22Rv1 (cell line): ENCODE measurements around the gene CDH16.

Experiments used
- ZFX ChIP-seq: fragments of 450-650 bp; IDR thresholded peaks from 2 replicates; pipeline ENCODE4 v1.6.1; 2017; ENCODE audit warnings: antibody characterized with exemption, borderline replicate concordance
- TF ChIP-seq, protein P1 (sequence below): fragments of 450-650 bp; IDR thresholded peaks from 2 replicates; pipeline ENCODE4 v1.5.1; 2017; ENCODE audit warnings: mild to moderate bottlenecking

DNA sequence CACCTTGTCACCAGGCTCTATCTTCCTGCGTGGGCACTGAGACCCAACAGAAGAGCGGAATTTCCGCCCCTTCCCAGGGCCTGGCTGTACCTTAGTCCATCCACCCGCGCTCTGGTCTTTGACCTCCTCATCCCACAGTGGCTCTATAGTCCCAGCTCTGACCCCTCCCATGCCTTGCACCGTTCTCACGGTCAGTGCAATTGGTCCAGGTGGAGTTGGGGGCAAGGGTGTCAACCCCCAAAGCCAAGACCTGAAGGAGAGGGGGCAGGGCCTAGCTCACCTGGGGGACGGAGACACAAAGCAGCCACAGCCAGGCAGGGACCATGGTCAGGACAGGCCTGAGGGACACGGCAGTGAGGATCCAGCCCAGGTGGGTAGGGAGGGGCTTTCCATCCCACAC lies 944 bp downstream of the CDH16 start:
- TF ChIP-seq, protein P1, sequence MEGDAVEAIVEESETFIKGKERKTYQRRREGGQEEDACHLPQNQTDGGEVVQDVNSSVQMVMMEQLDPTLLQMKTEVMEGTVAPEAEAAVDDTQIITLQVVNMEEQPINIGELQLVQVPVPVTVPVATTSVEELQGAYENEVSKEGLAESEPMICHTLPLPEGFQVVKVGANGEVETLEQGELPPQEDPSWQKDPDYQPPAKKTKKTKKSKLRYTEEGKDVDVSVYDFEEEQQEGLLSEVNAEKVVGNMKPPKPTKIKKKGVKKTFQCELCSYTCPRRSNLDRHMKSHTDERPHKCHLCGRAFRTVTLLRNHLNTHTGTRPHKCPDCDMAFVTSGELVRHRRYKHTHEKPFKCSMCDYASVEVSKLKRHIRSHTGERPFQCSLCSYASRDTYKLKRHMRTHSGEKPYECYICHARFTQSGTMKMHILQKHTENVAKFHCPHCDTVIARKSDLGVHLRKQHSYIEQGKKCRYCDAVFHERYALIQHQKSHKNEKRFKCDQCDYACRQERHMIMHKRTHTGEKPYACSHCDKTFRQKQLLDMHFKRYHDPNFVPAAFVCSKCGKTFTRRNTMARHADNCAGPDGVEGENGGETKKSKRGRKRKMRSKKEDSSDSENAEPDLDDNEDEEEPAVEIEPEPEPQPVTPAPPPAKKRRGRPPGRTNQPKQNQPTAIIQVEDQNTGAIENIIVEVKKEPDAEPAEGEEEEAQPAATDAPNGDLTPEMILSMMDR: no peak
- TF ChIP-seq ZFX: no peak
